SK-N-SH (cell line): ENCODE results near the gene SLC49A3. TPM values are rescaled to one million over a fixed set of nuclear protein-coding genes. Genes with fewer than 3 reads are reported as not detected.

Experiments
- CTCF ChIA-PET: fragments of 300-600, 350-600 bp; formaldehyde crosslinking; extraction: SDS; loops from one replicate; lab custom pipeline; 2021; lab: Yijun Ruan, JAX
- POLR2A ChIA-PET: fragments of 350-600 bp; sonication (Branson Sonifier 250); formaldehyde crosslinking; extraction: SDS; loops from one replicate; lab custom pipeline; 2020; ENCODE audit warnings: antibody characterized with exemption, inconsistent platforms; lab: Yijun Ruan, JAX
- DNase-seq: peaks from one replicate; pipeline ENCODE4 v3.0.0; 2012
- H2AFZ ChIP-seq: fragments of 200-600 bp; sonication (generic); 2 replicates; pipeline ENCODE4 v1.8.1; 2016; ENCODE audit warnings: antibody characterized with exemption, mild to moderate bottlenecking, low read depth
- H3F3A ChIP-seq: fragments of 200-600 bp; sonication (generic); replicated peaks from 2 replicates; pipeline ENCODE3; 2016; ENCODE audit warnings: antibody characterized with exemption, mild to moderate bottlenecking; ENCODE audit not compliant: insufficient read depth
- H3K27ac ChIP-seq, 2 experiments: fragments of 200-500 bp in 1 of 2; fragments of 200-600 bp in 1 of 2; sonication (Bioruptor generic) in 1 of 2; sonication (generic), shearing (Covaris generic) in 1 of 2; 2 replicates each; pipeline versions ENCODE4 v1.5.1 to v1.6.1; 2014 to 2016; ENCODE audit warnings: low read depth in 2 of 2, inconsistent platforms in 1 of 2, low read length in 1 of 2, mild to moderate bottlenecking in 1 of 2, mixed read lengths in 1 of 2
- H3K27me3 ChIP-seq: fragments of 200-600 bp; sonication (generic), shearing (Covaris generic); 2 replicates; pipeline ENCODE4 v1.6.1; 2016; ENCODE audit warnings: mixed run types; ENCODE audit not compliant: insufficient read depth
- H3K36me3 ChIP-seq, 2 experiments: fragments of 200-500 bp in 1 of 2; fragments of 200-600 bp in 1 of 2; sonication (Bioruptor generic) in 1 of 2; sonication (generic) in 1 of 2; replicated peaks in 1 of 2; 2 replicates each; pipeline versions ENCODE3 to v1.5.1; 2014 to 2016; ENCODE audit warnings: low read length in 1 of 2, mild to moderate bottlenecking in 1 of 2; ENCODE audit not compliant: insufficient read depth in 2 of 2, control insufficient read depth in 1 of 2
- H3K4me1 ChIP-seq, 2 experiments: fragments of 200-500 bp in 1 of 2; fragments of 200-600 bp in 1 of 2; sonication (Bioruptor generic) in 1 of 2; sonication (generic), shearing (Covaris generic) in 1 of 2; 2 replicates each; pipeline versions ENCODE4 v1.5.1 to v1.6.1; 2014 to 2016; ENCODE audit warnings: low read depth in 1 of 2, low read length in 1 of 2, mixed run types in 1 of 2; ENCODE audit not compliant: insufficient read depth in 2 of 2, control insufficient read depth in 1 of 2
- H3K4me2 ChIP-seq: fragments of 200-600 bp; sonication (generic), shearing (Covaris generic); 2 replicates; pipeline ENCODE4 v1.6.1; 2017; ENCODE audit warnings: mixed run types
- H3K4me3 ChIP-seq, 2 experiments: fragments of 200-500 bp in 1 of 2; fragments of 200-600 bp in 1 of 2; sonication (Bioruptor generic) in 1 of 2; sonication (generic), shearing (Covaris generic) in 1 of 2; 2 replicates each; pipeline versions ENCODE4 v1.5.1 to v1.8.1; 2014 to 2016; ENCODE audit warnings: low read depth in 2 of 2, inconsistent platforms in 1 of 2, low read length in 1 of 2, mild to moderate bottlenecking in 1 of 2, mixed read lengths in 1 of 2, moderate library complexity in 1 of 2
- H3K79me2 ChIP-seq: fragments of 200-600 bp; sonication (generic); 2 replicates; pipeline ENCODE4 v1.8.1; 2017; ENCODE audit warnings: mild to moderate bottlenecking; ENCODE audit not compliant: insufficient read depth
- H3K9ac ChIP-seq: fragments of 200-600 bp; sonication (generic); 2 replicates; pipeline ENCODE4 v1.6.1; 2017; ENCODE audit warnings: mixed run types
- H3K9me2 ChIP-seq: fragments of 200-600 bp; sonication (generic); 2 replicates; pipeline ENCODE4 v1.6.1; 2017; ENCODE audit warnings: mixed run types
- H3K9me3 ChIP-seq: fragments of 200-600 bp; sonication (generic); 2 replicates; pipeline ENCODE4 v1.6.1; 2017; ENCODE audit warnings: mixed run types, mild to moderate bottlenecking, moderate library complexity
- H4K20me1 ChIP-seq: fragments of 200-600 bp; sonication (generic); 2 replicates; pipeline ENCODE4 v1.6.1; 2017; ENCODE audit warnings: mild to moderate bottlenecking, mixed run types; ENCODE audit not compliant: insufficient read depth
- CHD2 ChIP-seq: fragments of 150-350 bp; IDR thresholded peaks from 2 replicates; pipeline ENCODE4 v1.6.1; 2018; ENCODE audit warnings: low read length; ENCODE audit not compliant: partially characterized antibody
- ELF1 ChIP-seq: IDR thresholded peaks from 2 replicates; pipeline ENCODE4 v1.4.0; 2012
- EP300 ChIP-seq, 2 experiments: IDR thresholded peaks; 2 replicates each; pipeline versions ENCODE4 v1.4.0 to v1.6.1; 2012; ENCODE audit warnings: borderline replicate concordance in 1 of 2, low read depth in 1 of 2, low read length in 1 of 2
- FOXJ3 ChIP-seq: sonication (generic); formaldehyde crosslinking; IDR thresholded peaks from 2 replicates; pipeline ENCODE4 v1.5.1; 2020; ENCODE audit warnings: mild to moderate bottlenecking, missing genetic modification reagents
- GABPA ChIP-seq: IDR thresholded peaks from 2 replicates; pipeline ENCODE4 v1.4.0; 2012; ENCODE audit warnings: low read depth, mild to moderate bottlenecking
- IRF3 ChIP-seq: fragments of 150-350 bp; IDR thresholded peaks from 2 replicates; pipeline ENCODE4 v1.6.1; 2016; ENCODE audit warnings: mild to moderate bottlenecking, low read depth, low read length
- JUND ChIP-seq: IDR thresholded peaks from 2 replicates; pipeline ENCODE4 v1.4.0; 2012
- MEF2A ChIP-seq: IDR thresholded peaks from 2 replicates; pipeline ENCODE4 v1.4.0; 2012; ENCODE audit warnings: low read depth, borderline replicate concordance
- NRF1 ChIP-seq: IDR thresholded peaks from 2 replicates; pipeline ENCODE4 v1.6.1; 2012; ENCODE audit warnings: low read depth, mild to moderate bottlenecking, low read length
- PBX3 ChIP-seq: IDR thresholded peaks from 2 replicates; pipeline ENCODE4; 2012
- RAD21 ChIP-seq: IDR thresholded peaks from 2 replicates; pipeline ENCODE4 v1.6.1; 2012; ENCODE audit warnings: mild to moderate bottlenecking, low read length
- RCOR1 ChIP-seq: fragments of 150-350 bp; IDR thresholded peaks from 2 replicates; pipeline ENCODE4 v1.6.1; 2017; ENCODE audit warnings: antibody characterized with exemption, low read length
- REST ChIP-seq: IDR thresholded peaks from 2 replicates; pipeline ENCODE4 v1.6.1; 2012; ENCODE audit warnings: mild to moderate bottlenecking, low read depth, low read length, moderate library complexity
- RFX5 ChIP-seq: IDR thresholded peaks from 2 replicates; pipeline ENCODE4 v1.6.1; 2012; ENCODE audit warnings: mild to moderate bottlenecking, improper control_type of control experiment, low read length
- RXRA ChIP-seq: IDR thresholded peaks from 2 replicates; pipeline ENCODE4 v1.4.0; 2012; ENCODE audit warnings: low read depth, mild to moderate bottlenecking, borderline replicate concordance
- SMC3 ChIP-seq: IDR thresholded peaks from 2 replicates; pipeline ENCODE4 v1.6.1; 2012; ENCODE audit warnings: low read depth, low read length, improper control_type of control experiment
- TEAD4 ChIP-seq: IDR thresholded peaks from 2 replicates; pipeline ENCODE4 v1.4.0; 2012; ENCODE audit warnings: mild to moderate bottlenecking, borderline replicate concordance; ENCODE audit not compliant: insufficient read depth
- USF1 ChIP-seq: IDR thresholded peaks from 2 replicates; pipeline ENCODE4 v1.4.0; 2012; ENCODE audit warnings: low read depth, borderline replicate concordance
- USF2 ChIP-seq: fragments of 150-350 bp; IDR thresholded peaks from 2 replicates; pipeline ENCODE4 v1.6.1; 2017; ENCODE audit warnings: antibody characterized with exemption, low read length, low read depth, borderline replicate concordance
- ZBTB33 ChIP-seq: IDR thresholded peaks from 2 replicates; pipeline ENCODE4 v1.4.0; 2012; ENCODE audit warnings: low read depth, borderline replicate concordance
- WGBS: methylation state at CpG from one replicate; pipeline ENCODE4 v1.1.6; 2017; ENCODE audit warnings: low lambda C conversion rate; 5-methylcytosine and 5-hydroxymethylcytosine counted together
- polyA plus RNA-seq, 3 experiments: library from polyadenylated mRNA; depleted of rRNA; stranded (reverse); fragments of >200 nt; gene quantifications; 2 replicates each; pipeline ENCODE4 v1.2.3, GENCODE V29; 2012

The SLC49A3 gene
- polyA plus RNA-seq, 1 of the 3 experiments (the other 2 are of a cell fraction): 0.05 TPM

- no peak for TF ChIP-seq USF1
- no peak for TF ChIP-seq ELF1
- no peak for TF ChIP-seq RXRA
- no peak for TF ChIP-seq CHD2
- TF ChIP-seq MEF2A: no peak
- no peak for TF ChIP-seq RAD21
Observed at GRCh38 chr4:710116-710515, 21.2 kb upstream of the SLC49A3 start (continued).

GRCh38 chr4:709348-709747 lies 20.4 kb upstream of the SLC49A3 start:
- H3K27ac ChIP-seq: no peak overlapping the region
- H4K20me1 ChIP-seq: peaks cover 64% of the 10 kb centered on the region
- no peak for TF ChIP-seq PBX3
- no peak for TF ChIP-seq JUND
- TF ChIP-seq TEAD4: no peak
- no peak for TF ChIP-seq ZBTB33
- no peak for TF ChIP-seq USF2
- no peak for TF ChIP-seq RXRA
- TF ChIP-seq RFX5: no peak
- no peak for TF ChIP-seq REST
- TF ChIP-seq SMC3: no peak
- no peak for TF ChIP-seq ELF1
- TF ChIP-seq FOXJ3 (CRISPR knock-in tag): no peak
- TF ChIP-seq EP300 (IDR thresholded peaks at IDR 0.05; ENCODE audit: borderline replicate concordance in 1 of 2, low read depth in 1 of 2, low read length in 1 of 2): no peak
- no peak for TF ChIP-seq GABPA
- no peak for TF ChIP-seq IRF3
- no peak for TF ChIP-seq NRF1
- TF ChIP-seq RCOR1: no peak
- peaks cover 4 to 8% of the 10 kb centered on the region in 2 experiments for H3K36me3 ChIP-seq
- no peaks in the 10 kb centered on the region for H3K9me2 ChIP-seq
- no peak overlapping the region for H3K4me2 ChIP-seq
- H3K79me2 ChIP-seq: peaks cover 83% of the 10 kb centered on the region
- H3K4me3 ChIP-seq: no peak overlapping the region
- H3K4me1 ChIP-seq: peaks cover 0 to 25% of the 10 kb centered on the region in 2 experiments; a peak in 2 of 4 replicates
- H3F3A ChIP-seq: peaks cover 3% of the 10 kb centered on the region
- POLR2A ChIA-PET: no interaction called here
- H3K9me3 ChIP-seq: no peaks in the 10 kb centered on the region
- no peak for DNase-seq
- no peak overlapping the region for H3K9ac ChIP-seq
- 96% methylated on average over 6 of the region's 6 CpGs for WGBS
- H2AFZ ChIP-seq: no peak overlapping the region
- CTCF ChIA-PET: interaction anchor here (0.6 to 1.9 kb wide), 2 partner anchors 25 to 107 kb away, joined by 4 to 9 read pairs; no protein-coding TSS in a partner anchor
- no peaks in the 10 kb centered on the region for H3K27me3 ChIP-seq
